B cell (primary cell): ENCODE measurements around the gene DYNLT4. TPM values are rescaled to one million over a fixed set of nuclear protein-coding genes. Genes with fewer than 3 reads are reported as not detected.

ENCODE experiments used
- ATAC-seq: fragments of 200-7000 bp; cut with Tn5 transposase; one replicate; pipeline ENCODE4 v1.10.0; 2021; ENCODE audit warnings: low read depth, mild to moderate bottlenecking, moderate number of reproducible peaks, moderate library complexity
- CTCF ChIA-PET: fragments of 350-600 bp; sonication (Branson Sonifier 250); formaldehyde crosslinking; loops from one replicate; lab custom pipeline; 2021; ENCODE audit warnings: antibody characterized with exemption, inconsistent platforms; lab: Charles Lee
- POLR2A ChIA-PET: fragments of 350-600 bp; sonication (Branson Sonifier 250); formaldehyde crosslinking; loops from one replicate; lab custom pipeline; 2021; ENCODE audit warnings: antibody characterized with exemption; lab: Charles Lee
- DNase-seq: peaks from one replicate; pipeline ENCODE4 v3.0.0; 2013
- H2AFZ ChIP-seq: 2 replicates; pipeline ENCODE4 v1.6.1; 2012; ENCODE audit warnings: mild to moderate bottlenecking, low read depth, low read length; ENCODE audit not compliant: insufficient read depth, poor library complexity, severe bottlenecking
- H3K27ac ChIP-seq, 2 donors: 1 replicate in 1 of 2; 2 replicates in 1 of 2; pipeline ENCODE4 v1.5.1; 2012 to 2013; ENCODE audit warnings: low read length in 2 of 2, mild to moderate bottlenecking in 2 of 2, moderate library complexity in 1 of 2
- H3K27me3 ChIP-seq, 4 experiments: fragments of 200-600 bp in 1 of 4; sonication (generic) in 1 of 4; replicated peaks in 1 of 4; 1 replicate in 2 of 4; 2 replicates in 2 of 4; pipeline versions ENCODE4 v1.6.1 to v1.7.0; 2013 to 2016; ENCODE audit warnings: low read length in 3 of 4, mild to moderate bottlenecking in 2 of 4, mixed read lengths in 1 of 4, moderate library complexity in 1 of 4; ENCODE audit not compliant: insufficient read depth in 4 of 4, control insufficient read depth in 3 of 4; ENCODE audit errors: control extremely low read depth in 1 of 4
- H3K36me3 ChIP-seq, 2 experiments: replicated peaks in 1 of 2; 1 replicate in 1 of 2; 2 replicates in 1 of 2; pipeline versions ENCODE4 v1.6.1 to v1.7.1; 2013; ENCODE audit warnings: low read length in 1 of 2; ENCODE audit not compliant: insufficient read depth in 2 of 2, control insufficient read depth in 1 of 2; ENCODE audit errors: control extremely low read depth in 1 of 2, extremely low read depth in 1 of 2
- H3K4me1 ChIP-seq, 2 donors: fragments of 200-600 bp in 1 of 2; sonication (generic) in 1 of 2; 1 replicate in 1 of 2; 2 replicates in 1 of 2; pipeline versions ENCODE4 v1.5.1 to v1.6.1; 2013 to 2017; ENCODE audit warnings: low read length in 2 of 2; ENCODE audit not compliant: control insufficient read depth in 2 of 2, insufficient read depth in 2 of 2
- H3K4me2 ChIP-seq: replicated peaks from 2 replicates; pipeline ENCODE3; 2012; ENCODE audit warnings: mild to moderate bottlenecking, low read depth, low read length; ENCODE audit not compliant: poor library complexity, severe bottlenecking
- H3K4me3 ChIP-seq, 5 experiments: fragments of 200-600 bp in 1 of 5; sonication (generic) in 1 of 5; 1 replicate in 3 of 5; 2 replicates in 2 of 5; pipeline versions ENCODE4 v1.5.1 to v1.7.0; 2011 to 2016; ENCODE audit warnings: low read length in 4 of 5, mild to moderate bottlenecking in 4 of 5, low read depth in 2 of 5, control low read depth in 1 of 5, moderate library complexity in 1 of 5; ENCODE audit not compliant: insufficient read depth in 1 of 5; ENCODE audit errors: control extremely low read depth in 1 of 5, extremely low read depth in 1 of 5
- H3K79me2 ChIP-seq: fragments of 200-600 bp; sonication (generic); one replicate; pipeline ENCODE4 v1.6.0; 2016; ENCODE audit warnings: low read length; ENCODE audit not compliant: control insufficient read depth, insufficient read depth
- H3K9ac ChIP-seq: fragments of 200-600 bp; sonication (generic); 2 replicates; pipeline ENCODE4 v1.6.1; 2017; ENCODE audit warnings: mild to moderate bottlenecking, low read length, moderate library complexity
- H3K9me3 ChIP-seq, 3 donors: one replicate each; pipeline versions ENCODE4 v1.6.1 to v1.7.1; 2013; ENCODE audit warnings: low read length in 2 of 3; ENCODE audit not compliant: control insufficient read depth in 2 of 3, insufficient read depth in 1 of 3; ENCODE audit errors: control extremely low read depth in 1 of 3
- H4K20me1 ChIP-seq: 2 replicates; pipeline ENCODE4 v1.6.0; 2012; ENCODE audit warnings: mild to moderate bottlenecking, low read length; ENCODE audit not compliant: insufficient read depth, control insufficient read depth, poor library complexity, severe bottlenecking
- H3K27ac Mint-ChIP-seq: one replicate; pipeline ENCODE4 v1.8.0; 2021; ENCODE audit warnings: mixed read lengths
- H3K27me3 Mint-ChIP-seq: one replicate; pipeline ENCODE4 v1.8.0; 2021; ENCODE audit warnings: mixed read lengths
- H3K4me1 Mint-ChIP-seq: one replicate; pipeline ENCODE4 v1.8.0; 2021; ENCODE audit warnings: mixed read lengths
- H3K4me3 Mint-ChIP-seq: one replicate; pipeline ENCODE4 v1.8.0; 2021; ENCODE audit warnings: mixed read lengths
- H3K9me3 Mint-ChIP-seq: one replicate; pipeline ENCODE4 v1.8.0; 2022; ENCODE audit warnings: mixed read lengths; ENCODE audit not compliant: insufficient read depth
- EZH2 ChIP-seq: IDR thresholded peaks from 2 replicates; pipeline ENCODE4 v1.6.1; 2012; ENCODE audit warnings: borderline replicate concordance, low read depth, mild to moderate bottlenecking, moderate library complexity, low read length; ENCODE audit not compliant: insufficient read depth, poor library complexity, severe bottlenecking
- WGBS: methylation state at CpG from one replicate; pipeline ENCODE4 v1.1.5; 2013; ENCODE audit warnings: missing lambda C conversion rate; ENCODE audit not compliant: insufficient coverage; 5-methylcytosine and 5-hydroxymethylcytosine counted together
- intact Hi-C: fragments of 100-400 bp; cut with micrococcal nuclease; formaldehyde crosslinking; loops from one replicate; pipeline ENCODE4 v1.10.0; 2022
- polyA plus RNA-seq: library from polyadenylated mRNA; depleted of rRNA; stranded (reverse); fragments of >200 nt; gene quantifications from 2 replicates; pipeline ENCODE4 v1.2.3, GENCODE V29; 2012
- total RNA-seq, 2 donors: library from RNA; stranded (reverse); fragments of 120-200 nt in 1 of 2; gene quantifications; 1 replicate in 1 of 2; 2 replicates in 1 of 2; pipeline versions ENCODE4 v1.2.3 to v1.2.4, GENCODE V29; 2013 to 2022
- TF ChIP-seq, protein P1 (sequence below): fragments of 200-600 bp; IDR thresholded peaks from one replicate; pipeline ENCODE4 v1.8.0; 2022; ENCODE audit warnings: antibody characterized with exemption, mild to moderate bottlenecking

DYNLT4 gene
- total and polyA plus RNA-seq, 2 donors (not counting 1 experiment from before 2014, with no cell fraction given) = 0.19 to 0.39 TPM

DNA sequence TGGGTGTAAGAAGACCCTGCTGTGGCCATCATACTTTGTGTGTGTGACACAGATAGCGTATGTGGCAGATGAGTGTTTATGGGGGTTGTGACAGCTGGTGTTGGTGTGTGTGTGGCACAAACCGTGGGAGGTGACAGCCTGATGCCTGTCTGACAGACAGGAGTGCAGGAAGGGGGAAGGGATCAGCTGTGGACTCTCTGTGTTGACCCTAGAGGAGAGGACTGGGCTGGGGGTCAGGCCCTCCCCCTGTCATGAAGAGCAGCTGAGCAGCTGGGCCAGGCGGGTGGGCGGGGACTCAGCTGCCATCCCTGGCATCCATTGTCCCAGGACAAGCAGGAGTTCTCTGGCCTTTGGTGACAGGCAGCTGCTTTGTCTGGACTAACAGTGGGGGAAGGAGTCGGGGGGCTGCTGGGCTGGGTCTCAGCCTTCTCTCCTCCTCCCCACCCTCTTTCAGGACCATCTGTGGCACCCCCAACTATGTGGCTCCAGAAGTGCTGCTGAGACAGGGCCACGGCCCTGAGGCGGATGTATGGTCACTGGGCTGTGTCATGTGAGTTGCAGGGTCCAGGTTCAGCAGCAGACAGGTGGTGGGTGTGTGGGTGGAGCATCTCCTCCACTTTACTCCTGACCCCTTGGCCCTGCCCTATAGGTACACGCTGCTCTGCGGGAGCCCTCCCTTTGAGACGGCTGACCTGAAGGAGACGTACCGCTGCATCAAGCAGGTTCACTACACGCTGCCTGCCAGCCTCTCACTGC lies 4.7 kb downstream of the DYNLT4 start:
- Histone ChIP-seq H3K36me3 (peaks cover 0 to 21% of the 10 kb centered on the region in 2 experiments), H3K27ac (peak overlapping the region in 1 of 2 donors; percentile 54), H3K4me2 (peak overlapping the region; percentile 100), H3K27me3 (no peaks in the 10 kb centered on the region), H2AFZ (no peak overlapping the region), H3K9me3 (peaks cover 0 to 3% (median 0%) of the 10 kb centered on the region in 3 donors), H3K79me2 (peaks cover 5% of the 10 kb centered on the region), H3K4me1 (peaks cover 23 to 49% of the 10 kb centered on the region in 2 donors), H3K9ac (no peak overlapping the region), H4K20me1 (no peaks in the 10 kb centered on the region), H3K4me3 (peak overlapping the region in 1 of 5 experiments; percentile 51)
- DNase-seq (no peak), ATAC-seq (no peak)
- H3K27me3 Mint-ChIP-seq = no peaks in the 10 kb centered on the region
- peaks cover 42% of the 10 kb centered on the region for H3K4me1 Mint-ChIP-seq
- H3K9me3 Mint-ChIP-seq = no peaks in the 10 kb centered on the region
- CTCF ChIA-PET = interaction anchor here (0.6 to 0.7 kb wide), 2 partner anchors 27 to 71 kb away, joined by 3 read pairs; partner anchors contain the start of gene RPS8
- H3K27ac Mint-ChIP-seq = peak overlapping the region; percentile 77
- peak overlapping the region; percentile 70 for H3K4me3 Mint-ChIP-seq
- POLR2A ChIA-PET = interaction anchor here (1.1 to 1.3 kb wide), 2 partner anchors 11 to 15 kb away, joined by 3 to 4 read pairs; no protein-coding TSS in a partner anchor
- TF ChIP-seq EZH2 = no peak
- TF ChIP-seq, protein P1, sequence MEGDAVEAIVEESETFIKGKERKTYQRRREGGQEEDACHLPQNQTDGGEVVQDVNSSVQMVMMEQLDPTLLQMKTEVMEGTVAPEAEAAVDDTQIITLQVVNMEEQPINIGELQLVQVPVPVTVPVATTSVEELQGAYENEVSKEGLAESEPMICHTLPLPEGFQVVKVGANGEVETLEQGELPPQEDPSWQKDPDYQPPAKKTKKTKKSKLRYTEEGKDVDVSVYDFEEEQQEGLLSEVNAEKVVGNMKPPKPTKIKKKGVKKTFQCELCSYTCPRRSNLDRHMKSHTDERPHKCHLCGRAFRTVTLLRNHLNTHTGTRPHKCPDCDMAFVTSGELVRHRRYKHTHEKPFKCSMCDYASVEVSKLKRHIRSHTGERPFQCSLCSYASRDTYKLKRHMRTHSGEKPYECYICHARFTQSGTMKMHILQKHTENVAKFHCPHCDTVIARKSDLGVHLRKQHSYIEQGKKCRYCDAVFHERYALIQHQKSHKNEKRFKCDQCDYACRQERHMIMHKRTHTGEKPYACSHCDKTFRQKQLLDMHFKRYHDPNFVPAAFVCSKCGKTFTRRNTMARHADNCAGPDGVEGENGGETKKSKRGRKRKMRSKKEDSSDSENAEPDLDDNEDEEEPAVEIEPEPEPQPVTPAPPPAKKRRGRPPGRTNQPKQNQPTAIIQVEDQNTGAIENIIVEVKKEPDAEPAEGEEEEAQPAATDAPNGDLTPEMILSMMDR = no peak
- intact Hi-C loops = no loop called here
- whole genome bisulfite sequencing = 87% methylated on average over 9 of the region's 13 CpGs
